ENCODE results near the gene ESPN. TPM values are rescaled to one million over a fixed set of nuclear protein-coding genes. Genes with fewer than 3 reads are reported as not detected.

ESPN gene
- total RNA-seq, 1 donor from 2014 or later, result 1.7 TPM

DNA sequence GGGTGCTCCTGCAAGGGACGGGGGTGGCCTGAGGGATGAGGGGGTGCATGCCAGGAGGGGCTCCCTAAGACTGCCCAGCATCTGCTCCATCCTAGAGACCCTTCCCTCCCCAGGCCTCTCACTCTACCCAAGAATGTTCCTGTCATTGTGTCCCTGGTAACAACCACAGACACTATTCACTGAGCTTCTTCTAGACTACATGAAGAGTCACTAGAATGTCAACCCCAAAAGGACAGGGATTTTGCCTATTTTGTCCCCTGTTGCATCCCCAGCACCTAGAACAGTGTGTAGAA, 38.5 kb downstream of the ESPN start:
- Mint-ChIP-seq H3K4me3 (no peak overlapping the region), H3K36me3 (ENCODE audit: low read depth) (peaks cover 5% of the 10 kb centered on the region), H3K4me1 (peaks cover 8% of the 10 kb centered on the region), H3K9me3 (no peaks in the 10 kb centered on the region), H3K27me3 (ENCODE audit: low read depth) (no peaks in the 10 kb centered on the region), H3K27ac (ENCODE audit: unreplicated experiment) (no peak overlapping the region)
- TF ChIP-seq, protein P1, sequence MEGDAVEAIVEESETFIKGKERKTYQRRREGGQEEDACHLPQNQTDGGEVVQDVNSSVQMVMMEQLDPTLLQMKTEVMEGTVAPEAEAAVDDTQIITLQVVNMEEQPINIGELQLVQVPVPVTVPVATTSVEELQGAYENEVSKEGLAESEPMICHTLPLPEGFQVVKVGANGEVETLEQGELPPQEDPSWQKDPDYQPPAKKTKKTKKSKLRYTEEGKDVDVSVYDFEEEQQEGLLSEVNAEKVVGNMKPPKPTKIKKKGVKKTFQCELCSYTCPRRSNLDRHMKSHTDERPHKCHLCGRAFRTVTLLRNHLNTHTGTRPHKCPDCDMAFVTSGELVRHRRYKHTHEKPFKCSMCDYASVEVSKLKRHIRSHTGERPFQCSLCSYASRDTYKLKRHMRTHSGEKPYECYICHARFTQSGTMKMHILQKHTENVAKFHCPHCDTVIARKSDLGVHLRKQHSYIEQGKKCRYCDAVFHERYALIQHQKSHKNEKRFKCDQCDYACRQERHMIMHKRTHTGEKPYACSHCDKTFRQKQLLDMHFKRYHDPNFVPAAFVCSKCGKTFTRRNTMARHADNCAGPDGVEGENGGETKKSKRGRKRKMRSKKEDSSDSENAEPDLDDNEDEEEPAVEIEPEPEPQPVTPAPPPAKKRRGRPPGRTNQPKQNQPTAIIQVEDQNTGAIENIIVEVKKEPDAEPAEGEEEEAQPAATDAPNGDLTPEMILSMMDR (conservative IDR thresholded peaks at IDR 0.05), result no peak
- DNase-seq (ENCODE audit: low read depth, low spot score), result no peak

DNA sequence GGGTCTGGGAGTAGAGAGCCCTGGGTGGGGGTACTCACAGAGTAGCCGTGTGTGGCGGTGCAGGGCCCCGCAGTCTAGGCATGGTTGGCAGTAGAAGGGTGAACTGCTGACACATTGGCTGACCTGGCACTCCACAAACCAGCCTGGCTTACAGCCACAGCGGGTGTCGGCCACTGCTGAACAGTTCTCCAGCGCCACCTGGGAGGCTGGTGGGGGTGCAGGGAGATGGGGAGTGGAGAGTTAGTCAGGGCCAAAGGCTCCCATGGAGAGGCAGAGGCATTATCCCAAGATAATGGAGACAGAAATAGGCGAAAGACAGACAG, 39.9 kb downstream of the ESPN start:
- TF ChIP-seq, protein P1 (conservative IDR thresholded peaks at IDR 0.05), result no peak
- Mint-ChIP-seq H3K27ac (ENCODE audit: unreplicated experiment) (peak overlapping the region; percentile 67), H3K9me3 (no peaks in the 10 kb centered on the region), H3K4me1 (peaks cover 6% of the 10 kb centered on the region), H3K27me3 (ENCODE audit: low read depth) (no peaks in the 10 kb centered on the region), H3K4me3 (no peak overlapping the region), H3K36me3 (ENCODE audit: low read depth) (peaks cover 5% of the 10 kb centered on the region)
- DNase-seq (ENCODE audit: low read depth, low spot score), result no peak

DNA sequence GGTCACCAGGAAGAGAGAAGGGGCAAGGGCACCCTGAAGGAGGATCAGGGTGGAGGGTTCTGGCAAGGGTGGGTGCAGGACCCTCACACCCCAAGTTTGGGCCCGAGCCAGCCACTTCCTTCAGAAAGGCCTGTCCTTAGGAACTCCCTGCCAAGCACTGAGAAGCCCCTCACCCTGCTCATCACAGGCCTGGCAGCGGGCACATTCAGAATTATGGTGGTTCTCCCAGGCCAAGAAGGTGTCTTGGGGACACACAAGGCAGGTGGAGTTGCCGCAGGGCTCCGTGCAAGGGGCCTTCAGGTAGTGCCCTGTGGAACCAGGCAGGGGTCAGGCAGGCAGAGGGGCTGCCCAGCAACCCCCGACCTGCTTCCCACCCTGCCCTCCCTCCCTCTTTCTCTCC, 40.3 kb downstream of the ESPN start:
- peaks cover 4% of the 10 kb centered on the region for H3K4me1 Mint-ChIP-seq
- H3K9me3 Mint-ChIP-seq, result no peaks in the 10 kb centered on the region
- no peaks in the 10 kb centered on the region for H3K27me3 Mint-ChIP-seq (ENCODE audit: low read depth)
- TF ChIP-seq, protein P1 (conservative IDR thresholded peaks at IDR 0.05), result no peak
- H3K27ac Mint-ChIP-seq (ENCODE audit: unreplicated experiment), result no peak overlapping the region
- no peak for DNase-seq (ENCODE audit: low read depth, low spot score)
- H3K4me3 Mint-ChIP-seq, result no peak overlapping the region
- peaks cover 5% of the 10 kb centered on the region for H3K36me3 Mint-ChIP-seq (ENCODE audit: low read depth)

GRCh38 chr1:6465461-6466005, 41.0 kb downstream of the ESPN start:
- peaks cover 5% of the 10 kb centered on the region for H3K36me3 Mint-ChIP-seq (ENCODE audit: low read depth)
- no peak overlapping the region for H3K27ac Mint-ChIP-seq (ENCODE audit: unreplicated experiment)
- H3K4me3 Mint-ChIP-seq, result no peak overlapping the region
- DNase-seq (ENCODE audit: low read depth, low spot score), result no peak
- no peaks in the 10 kb centered on the region for H3K9me3 Mint-ChIP-seq
- TF ChIP-seq, protein P1 (conservative IDR thresholded peaks at IDR 0.05), result no peak
- H3K4me1 Mint-ChIP-seq, result peaks cover 4% of the 10 kb centered on the region
- no peaks in the 10 kb centered on the region for H3K27me3 Mint-ChIP-seq (ENCODE audit: low read depth)

- TF ChIP-seq, protein P1 (conservative IDR thresholded peaks at IDR 0.05), result no peak
- DNase-seq (ENCODE audit: low read depth, low spot score), result no peak
- no peaks in the 10 kb centered on the region for H3K27me3 Mint-ChIP-seq (ENCODE audit: low read depth)
- peaks cover 5% of the 10 kb centered on the region for H3K36me3 Mint-ChIP-seq (ENCODE audit: low read depth)
- peaks cover 4% of the 10 kb centered on the region for H3K4me1 Mint-ChIP-seq
- no peaks in the 10 kb centered on the region for H3K9me3 Mint-ChIP-seq
- no peak within 1 kb of the TSS for H3K27ac Mint-ChIP-seq (ENCODE audit: unreplicated experiment)
- H3K4me3 Mint-ChIP-seq, result no peak within 1 kb of the TSS
Observed at GRCh38 chr1:6466023-6466422, 41.4 kb downstream of the ESPN start, which contains the start of gene TNFRSF25. TSS of gene TNFRSF25 (minus strand) at chr1:6466173. CDS start at chr1:6466107, 66 bp downstream.

- H3K4me3 Mint-ChIP-seq, result no peak overlapping the region
- peaks cover 5% of the 10 kb centered on the region for H3K36me3 Mint-ChIP-seq (ENCODE audit: low read depth)
- no peak overlapping the region for H3K27ac Mint-ChIP-seq (ENCODE audit: unreplicated experiment)
- no peak for DNase-seq (ENCODE audit: low read depth, low spot score)
- peaks cover 4% of the 10 kb centered on the region for H3K4me1 Mint-ChIP-seq
- H3K27me3 Mint-ChIP-seq (ENCODE audit: low read depth), result no peaks in the 10 kb centered on the region
- H3K9me3 Mint-ChIP-seq, result no peaks in the 10 kb centered on the region
- TF ChIP-seq, protein P1 (conservative IDR thresholded peaks at IDR 0.05), result no peak
Observed at GRCh38 chr1:6466751-6467150, 42.2 kb downstream of the ESPN start.
